NCI-H2107 (cell line): ENCODE data around the gene LLCFC1.

ENCODE experiments used
- DNase-seq: peaks from one replicate; lab custom pipeline; 2025; lab: John Stamatoyannopoulos, UW

The LLCFC1 gene

DNA sequence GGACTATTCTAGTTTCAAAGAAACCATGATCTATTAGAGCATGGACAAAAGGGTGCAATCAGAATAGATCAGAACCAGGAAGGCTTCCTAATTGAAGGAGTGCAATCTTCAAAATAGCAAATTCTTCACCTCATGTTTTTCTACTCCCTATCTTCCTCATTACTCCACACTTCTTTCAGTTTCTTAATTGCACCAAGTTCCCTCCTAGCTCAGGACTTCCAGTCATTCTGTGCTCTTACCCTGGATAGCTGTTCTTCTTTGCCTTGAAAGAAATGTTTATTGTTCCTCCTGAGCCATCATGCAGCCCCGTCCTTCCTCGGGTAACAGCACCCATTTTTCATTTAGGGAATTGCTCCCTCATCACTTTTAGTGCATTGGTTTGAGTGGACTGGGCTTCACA is 28.8 kb upstream of the LLCFC1 start:
- DNase-seq: no peak

DNA sequence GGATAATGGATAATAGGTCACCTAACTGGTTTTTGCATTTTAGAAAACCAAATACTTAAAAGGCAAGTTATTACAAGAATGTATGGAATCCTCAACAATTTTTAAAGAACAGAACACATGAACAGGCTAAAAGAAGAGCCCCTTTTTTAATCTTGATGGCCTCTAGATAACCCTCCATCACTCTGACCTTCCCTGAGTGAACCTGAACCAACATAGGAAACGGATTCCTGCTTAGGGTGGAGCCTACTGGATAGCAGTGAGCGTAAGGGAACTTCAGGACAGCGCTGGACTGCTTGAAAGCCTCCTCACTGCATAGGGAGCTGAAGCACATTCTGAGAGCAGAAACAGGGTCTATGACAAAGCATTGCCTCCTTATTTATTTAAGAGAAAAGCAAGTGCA is 26.2 kb upstream of the LLCFC1 start:
- no peak for DNase-seq

DNA sequence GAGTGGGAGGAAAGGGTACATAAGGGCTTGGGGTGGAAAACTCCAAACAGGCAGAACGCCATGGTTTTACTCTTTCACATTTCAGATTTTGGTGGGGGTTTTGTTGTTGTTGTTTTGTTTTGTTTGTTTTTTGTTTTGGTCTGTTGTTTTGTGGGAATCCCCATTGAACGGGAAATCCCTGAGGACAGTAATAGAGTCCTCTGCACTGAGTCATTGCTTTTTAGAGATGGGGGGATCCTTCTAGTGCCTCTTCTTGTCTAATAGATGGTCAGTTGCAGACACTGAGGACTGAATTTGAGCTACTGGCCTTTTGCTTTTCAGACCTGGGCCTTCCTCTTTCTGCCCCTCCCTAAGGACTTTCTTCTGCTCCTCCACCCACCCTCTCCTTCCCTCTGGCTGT is 25.7 kb upstream of the LLCFC1 start:
- DNase-seq: no peak

DNA sequence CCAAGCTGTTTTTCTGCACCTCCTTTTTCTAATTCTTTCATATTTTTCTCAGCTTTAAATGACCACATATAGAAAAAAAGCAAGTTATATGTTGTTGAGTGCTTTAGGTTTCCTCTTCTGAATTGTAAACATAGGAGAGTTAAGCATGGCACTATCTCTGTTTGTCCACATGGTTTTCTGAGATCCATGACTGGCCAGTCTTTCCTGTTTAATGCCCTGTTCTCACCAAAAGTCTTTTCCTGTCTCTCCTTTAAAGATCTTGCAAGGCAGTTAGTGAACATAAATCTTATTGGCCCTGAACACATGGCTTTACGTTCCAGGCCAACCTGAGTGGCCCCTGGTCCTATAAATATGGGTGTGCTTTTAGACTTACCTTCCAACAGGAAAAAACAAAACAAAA is 25.2 kb upstream of the LLCFC1 start:
- DNase-seq: no peak

DNA sequence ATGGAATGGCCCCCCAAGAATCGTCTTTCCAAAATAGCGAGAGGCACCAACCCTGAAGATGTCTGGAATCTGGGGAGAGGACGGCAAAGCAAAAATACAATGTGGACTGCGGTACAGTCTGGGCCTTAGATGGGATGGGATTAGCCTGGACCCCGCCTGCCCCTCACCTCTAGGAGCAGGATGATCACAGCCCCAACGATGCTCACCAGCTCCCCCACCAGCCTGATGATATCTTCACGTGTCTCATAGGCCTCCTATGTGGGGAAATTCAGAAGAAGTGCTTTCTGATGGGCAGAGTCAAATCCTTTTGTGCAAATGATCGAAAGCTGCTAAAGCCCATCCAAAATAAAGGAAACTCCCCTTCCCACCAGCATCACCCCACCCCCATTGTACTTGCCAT is 24.0 kb upstream of the LLCFC1 start:
- DNase-seq: no peak

DNA sequence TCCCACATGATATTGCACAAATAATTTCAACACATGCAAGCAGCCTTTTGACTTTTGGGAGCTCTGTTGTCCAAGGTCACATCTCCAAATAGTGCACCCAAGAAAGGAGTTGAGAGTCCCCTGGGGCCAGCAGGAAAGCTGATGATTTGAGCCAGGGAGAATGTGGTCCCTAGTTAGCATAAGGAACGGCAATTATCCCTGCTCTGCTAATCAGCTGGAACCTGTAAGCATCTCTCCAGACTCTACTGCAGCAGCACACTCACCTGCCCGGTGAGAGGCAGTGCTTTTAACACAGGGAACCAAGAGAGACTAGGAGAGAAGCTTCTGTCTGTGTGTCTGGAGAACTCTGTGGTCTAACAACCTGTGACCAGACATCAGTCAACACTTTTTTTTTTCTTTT is 22.8 kb upstream of the LLCFC1 start:
- no peak for DNase-seq

DNA sequence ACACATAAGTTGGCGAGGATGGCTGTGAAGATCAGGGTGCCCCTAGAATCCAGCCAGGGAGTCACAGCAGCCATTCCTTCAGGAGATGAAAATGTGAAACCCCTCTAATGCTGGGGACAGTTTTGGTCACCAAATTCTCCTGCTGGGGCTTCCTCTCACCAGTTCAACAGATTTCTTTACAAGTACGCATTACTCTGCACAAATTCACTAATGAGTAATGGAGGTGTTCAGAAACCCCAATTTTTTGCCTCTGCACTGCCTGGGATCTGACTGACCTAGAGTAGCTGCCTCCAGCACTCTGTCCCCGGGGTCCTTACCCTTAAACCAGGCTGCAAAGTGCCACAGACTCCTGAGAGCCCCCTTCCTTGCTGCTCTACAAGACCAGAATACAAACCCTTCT is 21.8 kb upstream of the LLCFC1 start:
- no peak for DNase-seq

DNA sequence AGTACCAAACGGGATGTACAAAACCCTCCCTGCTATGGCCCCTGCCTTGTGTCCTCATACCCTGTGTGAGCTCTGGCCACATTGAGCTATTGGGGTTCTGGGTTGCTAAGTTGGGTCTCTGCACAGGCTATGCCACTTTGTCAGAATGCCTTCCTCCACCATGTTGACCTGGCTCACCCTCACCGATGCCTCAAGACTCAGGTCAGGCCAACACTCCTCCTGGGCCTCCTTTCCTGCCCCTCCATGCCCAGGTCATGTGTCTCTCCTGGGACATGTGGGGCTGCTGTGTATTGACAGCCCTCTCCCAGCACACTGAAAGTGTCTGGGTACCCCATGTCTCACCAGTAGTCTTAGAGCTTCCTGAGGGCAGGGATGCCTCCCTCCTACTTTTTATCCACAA is 20.4 kb upstream of the LLCFC1 start:
- no peak for DNase-seq

DNA sequence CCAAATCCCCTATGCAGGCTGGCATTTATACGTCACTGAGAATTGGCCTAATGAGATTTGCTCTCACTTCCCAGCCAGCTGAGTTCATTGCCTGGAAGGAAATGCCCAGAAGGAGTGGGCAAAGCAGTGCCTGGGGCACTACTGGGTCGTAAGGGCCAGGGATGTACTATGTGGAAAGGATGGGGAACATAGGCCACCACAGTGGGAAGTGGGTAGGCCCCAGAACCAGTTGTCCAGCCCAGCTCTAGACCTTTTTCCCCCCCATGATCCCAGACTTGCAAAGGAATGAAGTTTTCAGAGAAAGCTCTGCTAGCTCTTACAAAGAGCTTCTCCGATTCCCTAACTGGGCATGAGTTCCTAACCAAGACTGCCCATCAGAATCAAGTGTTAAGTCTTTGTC is 19.6 kb upstream of the LLCFC1 start:
- no peak for DNase-seq

DNA sequence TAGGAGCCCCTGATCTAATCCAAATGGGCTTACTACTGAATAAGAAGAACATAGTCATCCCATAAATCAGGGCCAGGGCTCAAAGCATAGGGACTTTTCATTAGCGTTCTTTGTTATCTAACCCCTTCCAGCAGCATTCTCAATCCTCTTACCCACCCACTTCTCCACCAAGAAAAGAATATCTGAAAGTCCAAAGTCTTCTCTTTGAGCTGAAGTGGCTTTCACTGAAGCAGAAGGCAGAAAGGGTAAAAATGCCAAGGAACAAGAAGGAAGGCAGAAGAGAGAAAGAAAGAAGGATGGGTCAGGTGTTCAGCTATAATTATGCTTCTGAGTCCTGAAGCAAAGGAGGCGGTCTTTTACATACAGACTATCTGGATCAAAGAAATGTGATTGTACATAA is 15.9 kb upstream of the LLCFC1 start:
- no peak for DNase-seq

DNA sequence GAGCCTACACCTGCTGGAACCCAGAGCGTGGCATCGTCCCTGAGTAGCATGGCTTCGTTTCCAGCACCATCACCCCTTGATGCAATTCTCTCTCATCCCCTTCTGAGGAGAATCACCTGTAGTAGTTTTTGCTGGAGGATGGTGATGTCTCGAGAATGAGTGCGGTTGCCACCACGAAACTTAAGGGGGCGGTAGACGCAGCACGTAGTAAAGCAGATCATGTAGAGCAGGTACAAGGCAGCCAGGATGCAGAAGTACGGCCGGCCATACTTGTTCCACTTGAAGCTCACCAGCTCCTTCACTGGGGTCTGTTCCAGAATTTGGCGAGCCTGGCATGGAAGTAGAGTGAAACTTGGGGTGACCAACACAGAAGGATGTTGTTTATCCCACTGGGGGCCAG is 13.9 kb upstream of the LLCFC1 start:
- no peak for DNase-seq

DNA sequence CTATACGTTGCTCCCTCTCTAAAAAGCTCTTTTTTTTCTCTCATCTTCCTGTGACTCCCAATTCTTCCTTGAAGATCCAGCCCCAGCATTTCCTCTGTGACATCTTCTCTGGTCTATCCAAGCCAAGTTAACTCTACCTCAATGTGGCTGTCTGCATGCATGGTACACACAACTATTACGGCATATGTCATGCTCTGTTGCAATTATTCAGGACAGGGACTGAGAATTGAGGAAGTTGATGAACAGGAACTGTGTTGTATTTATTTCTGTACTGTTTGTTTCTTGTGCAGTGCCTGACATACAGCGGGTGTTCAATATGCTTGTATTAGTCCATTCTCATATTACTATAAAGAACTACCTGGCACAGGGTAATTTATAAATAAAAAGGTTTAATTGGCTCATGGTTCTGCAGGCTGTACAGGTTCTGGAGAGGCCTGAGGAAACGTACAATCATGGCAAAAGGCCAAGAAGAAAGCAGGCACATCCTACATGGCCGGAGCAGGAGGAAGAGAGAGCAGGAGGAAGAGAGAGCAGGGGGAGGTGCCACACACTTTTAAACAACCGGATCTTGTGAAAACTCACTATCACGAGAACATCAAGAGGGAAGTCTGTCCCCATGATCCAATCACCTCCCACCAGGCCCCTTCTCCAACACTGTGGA is 12.1 kb upstream of the LLCFC1 start:
- no peak for DNase-seq

DNA sequence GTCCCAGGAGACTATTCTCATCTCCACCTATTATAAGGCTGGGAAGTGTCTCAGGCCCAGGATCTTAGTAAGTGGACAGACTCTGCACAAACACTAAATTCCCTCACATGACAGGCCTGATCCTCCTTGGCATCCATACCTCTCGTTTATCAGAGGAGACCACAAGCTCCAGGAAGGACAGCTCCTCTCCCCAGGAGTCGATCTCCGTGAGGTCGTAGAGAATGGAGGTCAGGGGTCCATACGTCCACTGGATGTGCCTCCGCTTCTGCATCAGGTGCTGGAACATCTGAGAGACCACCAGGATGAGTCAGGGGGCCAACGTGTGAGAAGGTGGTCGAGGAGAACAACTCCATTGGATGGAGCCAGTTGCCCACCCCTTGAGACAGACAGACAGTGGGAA is 11.3 kb upstream of the LLCFC1 start:
- DNase-seq: no peak

DNA sequence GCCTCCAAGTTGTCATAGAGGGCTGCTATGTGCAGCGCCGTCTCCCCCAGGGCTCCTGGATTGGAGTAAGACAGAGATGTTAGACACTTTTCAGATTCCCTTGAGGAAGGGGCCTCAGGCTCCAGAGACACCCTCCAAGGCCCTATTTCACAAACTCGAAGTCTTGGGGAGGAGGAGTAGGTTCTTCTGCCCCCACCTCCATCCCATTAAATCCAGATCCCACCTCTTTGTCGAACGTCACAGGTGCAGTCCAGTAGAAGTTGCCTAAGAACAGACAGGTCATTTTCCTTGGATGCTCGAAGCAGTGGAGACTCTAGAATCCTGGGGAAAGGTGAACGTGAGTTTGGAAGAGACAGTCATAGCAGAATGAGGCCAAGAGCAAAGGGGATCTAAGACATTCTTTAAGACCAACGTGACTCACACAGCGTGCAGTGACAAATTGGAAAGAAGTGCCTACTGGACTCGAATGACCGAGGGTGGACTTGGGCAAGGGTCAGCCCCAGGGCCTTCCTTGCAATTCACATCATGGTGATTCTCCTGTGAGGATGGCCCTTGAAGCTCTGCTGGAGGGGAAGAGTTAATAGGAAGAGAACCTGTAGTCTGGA is 9.1 kb upstream of the LLCFC1 start:
- DNase-seq: no peak

DNA sequence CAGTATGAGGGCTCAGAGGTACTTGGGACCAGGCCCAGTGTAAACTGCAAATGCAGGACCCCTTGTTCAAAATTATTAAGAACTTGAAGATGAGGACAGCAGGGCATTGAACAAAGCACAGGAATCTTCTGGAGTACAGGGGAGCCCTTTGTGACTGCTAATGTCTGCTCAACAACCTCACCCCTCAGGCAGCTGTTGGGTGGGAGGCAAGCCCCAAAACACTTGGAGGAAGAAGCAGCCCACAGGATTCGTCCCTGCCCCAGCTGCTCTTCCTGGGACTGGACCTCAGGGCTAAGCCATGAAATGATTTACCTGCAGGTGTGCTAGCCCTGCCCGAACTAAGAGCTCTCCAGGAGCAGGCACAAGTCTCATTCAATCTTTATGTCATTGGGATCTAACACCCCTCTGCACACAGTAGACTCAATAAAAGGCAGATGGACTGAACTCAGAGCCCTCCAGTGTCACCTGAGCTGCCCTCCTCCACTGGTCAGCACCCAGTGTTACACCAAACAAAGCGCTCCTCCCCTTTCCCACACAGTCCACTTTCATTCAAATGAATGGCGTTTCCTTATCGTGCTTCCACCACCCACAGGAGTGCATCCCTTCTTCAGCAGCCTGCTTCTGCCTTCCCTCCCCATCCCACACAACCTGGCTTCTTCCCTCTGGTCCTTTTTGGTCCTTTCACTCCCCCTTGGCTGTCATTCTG is 6.7 kb upstream of the LLCFC1 start:
- DNase-seq: no peak

DNA sequence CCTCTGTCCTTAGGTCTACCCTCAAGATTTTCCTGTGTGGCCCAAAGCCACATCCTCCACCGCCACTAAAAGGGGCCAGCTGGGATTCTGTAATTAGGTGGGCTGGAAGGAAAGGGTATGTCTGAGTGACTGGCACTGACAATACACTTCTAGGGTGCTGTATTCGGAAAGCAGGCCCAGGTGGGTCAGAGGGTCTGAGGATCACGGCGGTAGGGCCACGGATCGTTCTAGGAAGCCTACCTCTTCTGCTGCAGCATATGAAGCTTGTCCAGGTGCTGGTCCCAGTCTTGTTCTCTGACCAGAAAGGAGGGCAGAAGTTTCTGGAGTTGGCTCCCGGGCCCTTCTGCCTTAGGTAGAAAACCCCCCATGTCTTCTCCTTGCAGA is 6.2 kb upstream of the LLCFC1 start:
- no peak for DNase-seq

DNA sequence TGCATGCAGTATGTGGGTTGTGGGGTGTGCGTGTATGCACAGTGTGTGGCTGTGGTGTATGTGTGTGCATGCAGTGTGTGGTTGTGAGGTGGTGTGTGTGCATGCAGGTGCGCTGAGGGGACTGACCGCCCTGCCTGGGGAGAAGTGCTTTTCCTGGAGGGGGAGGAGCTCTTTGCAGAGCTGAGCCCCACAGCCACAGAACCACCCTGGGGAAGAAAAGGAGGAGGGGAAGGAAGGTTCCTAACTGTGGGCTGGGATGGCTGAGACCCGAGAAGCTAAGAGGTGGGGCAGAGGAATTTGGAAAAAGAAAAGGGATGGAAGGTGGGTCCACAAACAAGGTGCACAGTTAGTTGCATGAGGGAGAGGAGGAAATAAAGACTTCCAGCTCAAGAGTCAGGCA is 5.7 kb upstream of the LLCFC1 start, which contains the start of gene TRPV5:
Gene TRPV5, minus strand, starts transcription at position 123 of the 400 bp plus-strand sequence. CDS start 287 bp downstream, outside the sequence.
- DNase-seq: no peak

DNA sequence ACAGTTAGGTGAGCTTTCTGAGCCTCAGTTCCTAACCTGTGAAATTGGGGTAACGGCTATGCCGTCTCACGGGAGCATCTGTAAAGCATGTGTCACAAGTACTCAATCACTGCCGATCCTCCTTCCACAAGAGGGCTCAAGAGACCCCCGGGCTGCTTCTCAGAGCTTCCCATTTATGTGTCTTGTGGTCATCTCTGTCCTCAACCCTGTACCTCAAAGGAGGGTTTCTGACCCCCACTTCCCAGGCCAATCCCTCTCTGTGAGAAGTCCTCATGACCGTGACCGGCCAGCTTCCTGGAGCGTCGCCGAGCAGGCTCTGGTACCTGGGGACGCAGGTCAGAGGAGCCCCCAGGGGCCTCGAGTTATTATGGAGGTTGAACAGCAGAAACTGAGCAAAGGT is 5.2 kb upstream of the LLCFC1 start:
- DNase-seq: no peak

DNA sequence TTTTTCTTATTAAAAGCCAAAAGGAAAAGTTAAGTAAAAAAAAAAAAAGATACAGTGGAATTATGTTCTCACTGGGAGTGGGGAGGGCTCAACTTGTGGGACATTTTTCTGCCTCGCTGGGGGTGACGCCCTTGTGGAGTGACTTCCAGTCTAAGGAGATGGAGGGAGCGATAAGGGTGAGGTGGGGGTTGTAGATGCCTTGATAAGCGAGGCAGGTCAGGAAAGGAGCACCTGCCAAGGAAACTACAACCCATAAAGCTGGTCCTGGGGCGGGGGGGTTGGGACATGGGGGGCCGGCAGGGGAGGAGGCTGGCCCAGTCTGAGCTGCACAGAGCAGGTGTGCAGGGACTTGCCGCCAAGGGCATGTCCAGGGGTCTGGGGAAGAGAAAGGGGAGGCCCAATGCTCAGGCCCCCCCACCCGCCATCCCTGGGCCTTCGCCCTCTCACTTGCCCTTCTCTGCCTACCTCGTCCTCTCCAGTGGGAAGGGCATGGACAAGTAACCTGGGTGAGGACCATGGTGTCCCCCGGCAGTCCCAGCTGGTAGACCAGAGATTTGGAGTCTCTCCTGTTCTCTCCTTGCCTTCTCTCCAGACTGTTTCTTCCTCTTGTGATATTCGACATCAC is 3.2 kb upstream of the LLCFC1 start:
- DNase-seq: no peak

DNA sequence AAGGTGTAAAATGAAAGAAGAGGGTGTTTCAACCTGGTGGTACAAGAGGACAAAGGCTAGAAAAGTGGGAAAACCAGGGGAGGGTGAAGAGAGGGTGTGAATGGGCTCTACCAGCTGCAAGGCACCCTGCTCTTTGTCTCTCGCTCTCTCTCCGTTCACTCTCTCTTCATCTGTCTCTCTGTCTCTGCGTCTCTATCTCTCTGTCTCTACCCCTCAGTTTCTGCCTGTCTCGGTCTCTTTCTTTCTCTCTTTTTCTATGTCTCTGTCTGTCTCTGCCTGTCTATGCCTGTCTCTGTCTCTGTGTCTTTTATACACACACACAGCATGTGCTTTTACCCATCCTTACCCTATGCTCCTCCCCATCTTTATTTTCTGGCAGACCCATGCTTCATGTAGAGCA is 673 bp upstream of the LLCFC1 start:
- DNase-seq: no peak

DNA sequence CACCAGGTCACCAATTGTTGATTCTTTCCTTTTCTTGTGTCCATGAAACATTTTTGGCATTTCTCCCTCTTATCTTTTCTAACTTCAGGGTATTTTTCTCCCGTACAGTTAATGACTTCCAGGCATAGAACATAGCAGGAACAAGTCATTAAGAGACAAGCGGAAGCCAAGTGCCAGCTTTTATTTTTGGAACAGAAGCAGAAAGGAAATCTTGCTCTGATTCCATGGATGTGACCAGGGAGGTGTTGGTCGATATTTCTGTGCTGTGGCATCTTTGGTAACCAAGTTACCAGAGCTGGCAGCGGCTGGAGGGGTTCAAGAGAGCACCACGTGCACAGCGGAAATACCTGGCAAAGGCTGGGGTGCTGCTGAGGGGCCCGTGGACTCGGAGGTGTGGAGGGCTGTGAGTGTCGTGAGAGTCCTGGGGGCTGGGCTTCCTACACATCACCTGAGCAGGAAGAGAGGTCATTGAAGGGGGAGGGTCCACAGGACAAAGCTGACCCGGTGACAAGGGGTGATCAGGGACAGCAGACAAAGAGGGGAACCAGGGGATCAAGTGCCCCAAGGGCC is 1.8 kb downstream of the LLCFC1 start:
- DNase-seq: no peak

DNA sequence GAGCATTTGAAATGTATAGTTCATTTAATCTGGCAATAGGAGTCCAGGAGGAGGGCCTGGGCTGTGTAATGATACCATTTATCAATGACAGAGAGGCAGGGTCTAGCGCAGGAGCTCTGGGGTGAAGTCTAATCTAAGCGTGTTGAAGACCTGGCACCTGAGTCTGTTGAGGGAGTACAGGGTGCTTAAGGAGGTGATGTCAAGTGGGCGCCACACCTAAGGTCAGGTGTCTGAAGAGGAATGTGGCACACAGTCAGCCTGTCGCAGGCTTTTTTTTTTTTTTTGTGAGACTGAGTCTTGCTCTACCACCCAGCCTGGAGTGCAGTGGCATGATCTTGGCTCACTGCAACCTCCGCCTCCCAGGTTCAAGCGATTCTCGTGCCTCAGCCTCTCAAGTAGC is 2.3 kb downstream of the LLCFC1 start:
- no peak for DNase-seq

DNA sequence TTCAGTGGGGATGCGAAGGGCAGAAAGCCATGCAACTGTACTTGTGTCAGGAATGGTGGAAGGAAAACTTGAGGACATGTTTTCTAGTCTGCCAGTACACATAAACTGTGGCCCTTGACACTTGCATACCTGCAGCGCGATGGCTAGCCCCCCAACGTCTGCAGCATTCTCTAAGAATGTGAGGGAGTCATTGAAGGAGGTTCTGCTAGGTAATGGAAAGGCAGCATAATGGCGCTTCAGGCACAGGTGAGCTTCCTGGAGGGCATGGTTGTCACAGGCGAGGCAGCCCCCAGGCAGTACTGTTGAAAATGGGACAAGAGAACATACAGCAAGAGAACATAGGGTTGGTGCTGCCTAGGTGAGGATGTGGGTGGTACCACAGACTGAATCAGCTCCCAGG is 3.5 kb downstream of the LLCFC1 start:
- no peak for DNase-seq
